Type B pancreatic cell (in vitro differentiated cells): ENCODE measurements around the gene FANCM. TPM values are rescaled to one million over a fixed set of nuclear protein-coding genes. Genes with fewer than 3 reads are reported as not detected.

ENCODE experiments used
- DNase-seq: peaks from one replicate; pipeline ENCODE4 v3.0.0; 2021; ENCODE audit warnings: mixed read lengths; ENCODE audit not compliant: unreplicated experiment; ENCODE audit errors: extremely low spot score
- H3K27ac Mint-ChIP-seq: 2 replicates; pipeline ENCODE4 v1.8.0; 2021; ENCODE audit warnings: mild to moderate bottlenecking, mixed read lengths
- H3K27me3 Mint-ChIP-seq: 2 replicates; pipeline ENCODE4 v1.8.0; 2021; ENCODE audit warnings: mixed read lengths
- H3K36me3 Mint-ChIP-seq: 2 replicates; pipeline ENCODE4 v1.8.0; 2021; ENCODE audit warnings: mixed read lengths
- H3K4me1 Mint-ChIP-seq: one replicate; pipeline ENCODE4 v1.8.0; 2021; ENCODE audit warnings: mixed read lengths; ENCODE audit not compliant: unreplicated experiment
- H3K4me3 Mint-ChIP-seq: 2 replicates; pipeline ENCODE4 v1.8.0; 2021; ENCODE audit warnings: mild to moderate bottlenecking, mixed read lengths
- H3K9me3 Mint-ChIP-seq: 2 replicates; pipeline ENCODE4 v1.8.0; 2021; ENCODE audit warnings: mixed read lengths
- total RNA-seq: library from RNA; stranded (reverse); gene quantifications from 2 replicates; pipeline ENCODE4 v1.2.1, GENCODE V29; 2021; ENCODE audit warnings: low replicate concordance
- TF ChIP-seq, protein P1 (sequence below): fragments of 200-600 bp; sonication (generic); conservative IDR thresholded peaks from 2 replicates; pipeline ENCODE4 v1.5.0; 2021; ENCODE audit warnings: antibody characterized with exemption, mild to moderate bottlenecking

The FANCM gene
- total RNA-seq, 1 donor from 2014 or later, result 12.4 TPM

DNA sequence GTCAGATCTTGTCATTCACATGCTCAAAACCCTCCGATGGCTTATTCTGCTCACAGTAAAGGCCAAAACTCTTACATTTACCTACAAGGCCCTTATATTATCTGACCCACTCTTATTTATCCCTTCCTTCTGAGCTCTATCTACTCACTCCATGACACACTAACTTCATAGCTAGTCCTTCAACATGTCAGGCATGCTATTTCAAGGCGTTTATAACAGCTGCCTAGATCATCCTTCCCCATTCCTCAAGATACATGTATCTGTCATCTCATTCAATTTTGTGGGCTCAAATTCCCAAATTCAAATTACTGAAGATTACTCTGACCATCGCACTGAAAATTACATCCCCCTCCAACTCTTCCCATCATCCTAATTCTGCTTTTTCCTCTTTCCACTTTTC lies 110.4 kb downstream of the FANCM start:
- H3K9me3 Mint-ChIP-seq, result no peaks in the 10 kb centered on the region
- TF ChIP-seq, protein P1, sequence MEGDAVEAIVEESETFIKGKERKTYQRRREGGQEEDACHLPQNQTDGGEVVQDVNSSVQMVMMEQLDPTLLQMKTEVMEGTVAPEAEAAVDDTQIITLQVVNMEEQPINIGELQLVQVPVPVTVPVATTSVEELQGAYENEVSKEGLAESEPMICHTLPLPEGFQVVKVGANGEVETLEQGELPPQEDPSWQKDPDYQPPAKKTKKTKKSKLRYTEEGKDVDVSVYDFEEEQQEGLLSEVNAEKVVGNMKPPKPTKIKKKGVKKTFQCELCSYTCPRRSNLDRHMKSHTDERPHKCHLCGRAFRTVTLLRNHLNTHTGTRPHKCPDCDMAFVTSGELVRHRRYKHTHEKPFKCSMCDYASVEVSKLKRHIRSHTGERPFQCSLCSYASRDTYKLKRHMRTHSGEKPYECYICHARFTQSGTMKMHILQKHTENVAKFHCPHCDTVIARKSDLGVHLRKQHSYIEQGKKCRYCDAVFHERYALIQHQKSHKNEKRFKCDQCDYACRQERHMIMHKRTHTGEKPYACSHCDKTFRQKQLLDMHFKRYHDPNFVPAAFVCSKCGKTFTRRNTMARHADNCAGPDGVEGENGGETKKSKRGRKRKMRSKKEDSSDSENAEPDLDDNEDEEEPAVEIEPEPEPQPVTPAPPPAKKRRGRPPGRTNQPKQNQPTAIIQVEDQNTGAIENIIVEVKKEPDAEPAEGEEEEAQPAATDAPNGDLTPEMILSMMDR, result no peak
- no peak overlapping the region for H3K27ac Mint-ChIP-seq
- H3K4me1 Mint-ChIP-seq, result peaks cover 7% of the 10 kb centered on the region
- H3K27me3 Mint-ChIP-seq, result no peaks in the 10 kb centered on the region
- H3K36me3 Mint-ChIP-seq, result peaks cover 5% of the 10 kb centered on the region
- no peak overlapping the region for H3K4me3 Mint-ChIP-seq
- DNase-seq, result no peak

DNA sequence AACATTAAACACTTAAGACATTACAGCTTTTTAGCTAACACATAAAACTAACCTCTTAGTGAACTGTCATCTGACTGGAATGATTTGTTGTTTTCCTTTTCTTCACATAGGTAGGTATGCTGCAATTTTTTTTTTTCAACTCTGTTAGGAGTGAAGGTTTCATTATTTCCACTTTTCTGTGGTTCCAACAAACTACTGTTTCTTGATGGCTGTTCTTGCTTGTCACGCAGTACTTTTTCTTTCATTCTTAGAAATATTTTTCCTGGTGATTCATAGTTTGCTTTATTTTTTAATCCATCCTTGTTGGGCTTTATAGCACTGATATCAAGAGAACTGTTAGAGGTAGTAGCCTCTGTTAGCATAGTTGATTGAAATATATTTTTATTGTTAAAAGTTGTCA lies 111.0 kb downstream of the FANCM start:
- H3K27ac Mint-ChIP-seq, result no peak overlapping the region
- H3K4me1 Mint-ChIP-seq, result peaks cover 12% of the 10 kb centered on the region
- DNase-seq, result no peak
- H3K9me3 Mint-ChIP-seq, result no peaks in the 10 kb centered on the region
- H3K36me3 Mint-ChIP-seq, result peaks cover 5% of the 10 kb centered on the region
- no peak overlapping the region for H3K4me3 Mint-ChIP-seq
- no peaks in the 10 kb centered on the region for H3K27me3 Mint-ChIP-seq
- TF ChIP-seq, protein P1, result no peak

DNA sequence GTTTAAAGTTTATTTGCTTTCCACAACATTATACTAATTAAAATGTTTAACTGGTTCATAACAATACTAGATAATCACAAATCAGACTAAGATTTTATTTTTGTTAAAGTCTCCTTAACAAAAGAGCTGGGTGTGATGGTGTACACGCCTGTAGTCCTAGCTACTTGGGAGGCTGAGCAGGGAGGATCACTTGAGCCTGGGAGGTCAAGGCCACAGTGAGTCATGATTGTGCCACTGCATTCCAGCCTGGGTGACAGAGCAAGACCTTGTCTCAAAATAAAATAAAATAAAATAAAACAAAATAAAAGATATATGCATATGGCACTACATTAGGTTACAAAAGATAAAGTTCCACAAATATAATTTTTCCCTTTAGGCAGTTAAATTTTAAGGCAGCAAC lies 111.7 kb downstream of the FANCM start:
- no peak for DNase-seq
- H3K9me3 Mint-ChIP-seq, result no peaks in the 10 kb centered on the region
- no peaks in the 10 kb centered on the region for H3K27me3 Mint-ChIP-seq
- H3K36me3 Mint-ChIP-seq, result peaks cover 5% of the 10 kb centered on the region
- no peak overlapping the region for H3K4me3 Mint-ChIP-seq
- TF ChIP-seq, protein P1, result no peak
- no peak overlapping the region for H3K27ac Mint-ChIP-seq
- H3K4me1 Mint-ChIP-seq, result peaks cover 12% of the 10 kb centered on the region

DNA sequence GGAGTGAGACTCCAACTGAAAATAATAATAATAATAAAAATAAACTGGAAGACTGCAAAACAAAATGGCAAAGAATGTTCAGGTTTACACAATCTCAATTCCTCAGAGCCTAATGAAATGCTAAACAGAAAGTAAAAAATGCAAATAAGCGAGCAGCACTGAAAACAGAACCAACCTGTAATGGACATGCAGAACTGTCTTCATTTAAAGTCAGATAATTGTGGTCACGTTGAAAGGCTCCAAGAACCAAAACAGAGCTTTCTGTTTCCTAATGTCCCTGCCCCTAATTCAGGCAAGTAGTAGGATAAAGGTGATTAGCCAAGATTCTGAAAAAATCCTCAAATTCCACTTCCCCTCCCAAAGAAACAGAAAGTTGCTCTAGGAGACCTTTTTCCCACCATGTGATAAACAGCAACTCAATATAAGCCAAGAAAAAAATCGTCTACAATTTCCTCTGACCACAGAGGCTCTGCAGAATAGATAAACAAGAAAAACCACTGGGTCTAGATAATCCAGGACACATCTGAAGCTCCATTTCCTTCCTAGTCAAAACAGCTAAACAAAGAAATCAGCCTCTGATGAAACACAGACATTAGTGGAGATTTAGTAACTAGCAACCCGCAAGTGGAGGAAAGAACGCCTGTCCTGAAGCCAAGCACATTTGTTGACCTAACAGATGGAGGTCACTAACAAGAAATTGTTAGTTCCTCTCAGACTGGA lies 114.3 kb downstream of the FANCM start:
- peaks cover 5% of the 10 kb centered on the region for H3K36me3 Mint-ChIP-seq
- H3K27me3 Mint-ChIP-seq, result no peaks in the 10 kb centered on the region
- H3K9me3 Mint-ChIP-seq, result no peaks in the 10 kb centered on the region
- H3K4me1 Mint-ChIP-seq, result peaks cover 12% of the 10 kb centered on the region
- no peak for DNase-seq
- peak overlapping the region; percentile 71 for H3K4me3 Mint-ChIP-seq
- peak overlapping the region; percentile 42 for H3K27ac Mint-ChIP-seq
- TF ChIP-seq, protein P1, result no peak

Other genes starting within 250 kb of the FANCM start
- gene KLHL28, start 174.0 kb upstream of the FANCM start, total RNA-seq, result 14.5 and 16.2 TPM in 2 replicates
- 20.2 and 21.2 TPM in 2 replicates for gene TOGARAM1, start 173.7 kb upstream of the FANCM start, total RNA-seq
- gene PRPF39, start 51.8 kb upstream of the FANCM start, total RNA-seq, result 50.6 and 51.7 TPM in 2 replicates
- 66.1 and 96.9 TPM in 2 replicates for gene FKBP3, start 1.4 kb upstream of the FANCM start, total RNA-seq
- gene MIS18BP1, start 117.3 kb downstream of the FANCM start, total RNA-seq, result 21.3 and 42.3 TPM in 2 replicates